T-cell (primary cell): ENCODE data around the gene SMAD3. TPM values are rescaled to one million over a fixed set of nuclear protein-coding genes. Genes with fewer than 3 reads are reported as not detected.

Experiments
- ATAC-seq, 4 experiments: fragments of 200-7000 bp in 3 of 4; fragments of 150-1000 bp in 1 of 4; cut with Tn5 transposase; replicated peaks in 1 of 4; 1 replicate in 3 of 4; 2 replicates in 1 of 4; pipeline ENCODE4 v1.10.0; 2021; ENCODE audit warnings: moderate library complexity in 3 of 4, mild to moderate bottlenecking in 2 of 4, moderate number of reproducible peaks in 1 of 4
- CTCF ChIA-PET, 2 donors: fragments of 300-600 bp; sonication (Branson Sonifier 250); formaldehyde crosslinking; loops; one replicate each; lab custom pipeline; 2022; ENCODE audit warnings: antibody characterized with exemption in 2 of 2; lab: Charles Lee
- POLR2A ChIA-PET, 2 donors: fragments of 300-600 bp; sonication (Branson Sonifier 250); formaldehyde crosslinking; loops; one replicate each; lab custom pipeline; 2022; ENCODE audit warnings: antibody characterized with exemption in 2 of 2; lab: Charles Lee
- DNase-seq, 35 experiments: peaks; one replicate each; pipeline versions ENCODE4 v3.0.0 to v3.0.0-alpha.2; 2013 to 2023
- H3K27ac ChIP-seq: one replicate; pipeline ENCODE4 v1.5.1; 2013; ENCODE audit warnings: low read length
- H3K27me3 ChIP-seq, 2 experiments: replicated peaks in 1 of 2; 1 replicate in 1 of 2; 2 replicates in 1 of 2; pipeline versions ENCODE4 v1.6.1 to v1.7.0; 2013; ENCODE audit warnings: low read length in 1 of 2, mixed read lengths in 1 of 2; ENCODE audit not compliant: control insufficient read depth in 2 of 2, insufficient read depth in 2 of 2; ENCODE audit errors: extremely low read depth in 1 of 2
- H3K36me3 ChIP-seq, 2 donors: 1 replicate in 1 of 2; 2 replicates in 1 of 2; pipeline versions ENCODE4 v1.6.1 to v1.7.0; 2013; ENCODE audit warnings: low read length in 1 of 2; ENCODE audit not compliant: control insufficient read depth in 2 of 2, insufficient read depth in 1 of 2; ENCODE audit errors: extremely low read depth in 1 of 2
- H3K4me1 ChIP-seq, 2 experiments: 1 replicate in 1 of 2; 2 replicates in 1 of 2; pipeline versions ENCODE4 v1.6.1 to v1.7.0; 2013; ENCODE audit warnings: low read length in 2 of 2, mixed read lengths in 1 of 2; ENCODE audit not compliant: insufficient read depth in 2 of 2, control insufficient read depth in 1 of 2; ENCODE audit errors: extremely low read depth in 1 of 2
- H3K4me3 ChIP-seq, 2 donors: 1 replicate in 1 of 2; 2 replicates in 1 of 2; pipeline versions ENCODE4 v1.5.1 to v1.7.0; 2013; ENCODE audit warnings: mild to moderate bottlenecking in 2 of 2, low read length in 1 of 2, moderate library complexity in 1 of 2; ENCODE audit not compliant: control insufficient read depth in 1 of 2; ENCODE audit errors: extremely low read depth in 1 of 2
- H3K9me3 ChIP-seq: 2 replicates; pipeline ENCODE4 v1.7.0; 2013
- H3K27ac Mint-ChIP-seq, 2 donors: one replicate each; pipeline ENCODE4 v1.8.0; 2020 to 2021; ENCODE audit warnings: mild to moderate bottlenecking in 2 of 2, mixed read lengths in 2 of 2
- H3K27me3 Mint-ChIP-seq, 2 donors: one replicate each; pipeline ENCODE4 v1.8.0; 2021 to 2022; ENCODE audit warnings: mixed read lengths in 2 of 2
- H3K36me3 Mint-ChIP-seq: one replicate; pipeline ENCODE4 v1.8.0; 2021; ENCODE audit warnings: mixed read lengths
- H3K4me1 Mint-ChIP-seq, 3 donors: one replicate each; pipeline ENCODE4 v1.8.0; 2020 to 2022; ENCODE audit warnings: mixed read lengths in 3 of 3, mild to moderate bottlenecking in 1 of 3
- H3K4me3 Mint-ChIP-seq, 3 donors: one replicate each; pipeline ENCODE4 v1.8.0; 2020 to 2022; ENCODE audit warnings: mild to moderate bottlenecking in 3 of 3, mixed read lengths in 3 of 3, moderate library complexity in 3 of 3
- H3K9me3 Mint-ChIP-seq, 3 donors: one replicate each; pipeline ENCODE4 v1.8.0; 2020 to 2022; ENCODE audit warnings: mixed read lengths in 3 of 3
- WGBS: methylation state at CpG from one replicate; pipeline ENCODE4 v1.1.5; 2013; ENCODE audit warnings: missing lambda C conversion rate; ENCODE audit not compliant: insufficient coverage; 5-methylcytosine and 5-hydroxymethylcytosine counted together
- total RNA-seq, 35 experiments: library from RNA in 6 of 35; stranded (reverse) in 6 of 35; fragments of 120-200 nt in 1 of 35; gene quantifications; one replicate each; pipeline versions ENCODE4 v1.2.1 to v1.2.4 and lab custom pipeline; 2013 to 2026

Gene SMAD3
- total RNA-seq, 5 donors from 2014 or later (not counting 1 experiment from before 2014, with no cell fraction given): 55.4 to 159 (median 110) TPM

DNA sequence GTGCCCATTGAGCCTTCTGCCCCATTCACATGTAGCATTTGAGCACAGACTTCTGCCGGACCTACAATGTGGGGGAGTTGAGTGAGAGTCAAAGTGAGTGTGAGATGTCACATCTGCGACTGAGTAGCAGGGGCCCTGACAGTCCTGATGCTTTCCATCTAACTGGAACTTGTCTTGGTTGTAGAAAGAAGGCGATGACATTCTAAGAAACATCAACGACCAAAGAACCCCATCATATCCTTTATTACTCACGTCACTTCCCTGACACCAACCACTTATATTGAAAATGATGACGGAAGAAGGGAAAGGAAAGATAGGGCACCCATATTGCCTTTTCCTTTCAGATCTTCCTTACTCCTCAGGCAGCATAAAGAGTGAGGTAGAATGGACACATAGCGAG lies 30.5 kb downstream of the SMAD3 start:
- WGBS: 40% methylated on average over 1 of the region's 7 CpGs
- peak overlapping the region; percentile 77 for H3K27ac ChIP-seq
- no peak overlapping the region for H3K4me3 Mint-ChIP-seq

DNA sequence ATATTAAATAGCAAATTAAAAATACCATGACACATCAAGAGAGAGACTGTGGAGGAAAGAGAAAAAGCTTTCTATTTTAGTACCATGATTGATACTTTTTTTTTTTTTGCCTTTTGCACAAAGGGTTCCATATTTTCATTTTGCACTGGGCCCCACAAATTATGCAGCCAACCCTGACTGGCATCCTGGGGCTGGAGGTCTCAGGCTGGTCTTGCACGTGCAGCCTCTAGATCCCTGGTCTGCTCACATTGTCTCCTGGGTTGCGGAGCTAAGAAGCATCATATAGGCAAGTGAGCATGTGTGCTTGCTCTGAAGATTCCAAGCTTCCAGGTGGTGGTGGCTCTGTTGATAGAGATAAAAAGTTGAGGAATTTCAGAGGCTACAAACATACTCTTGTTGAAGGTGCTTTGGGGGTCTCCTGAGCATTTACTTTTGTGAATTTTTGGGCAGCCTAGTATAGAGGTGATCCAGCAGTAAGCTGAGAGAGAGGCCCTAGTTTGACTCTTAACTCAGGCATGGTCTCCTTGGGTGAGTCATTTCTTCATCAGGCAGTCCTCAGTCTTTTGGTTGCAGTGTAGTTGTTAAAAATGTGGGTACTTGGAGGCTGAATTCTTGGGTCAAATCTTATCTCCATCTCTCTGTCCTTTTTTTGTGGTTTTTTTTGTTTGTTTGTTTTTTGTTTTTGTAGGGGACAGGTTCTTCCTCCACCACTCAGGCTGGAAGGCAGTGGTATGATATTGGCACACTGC lies 31.3 kb downstream of the SMAD3 start:
- no peak for DNase-seq
- 100% methylated on average over 1 of the region's 2 CpGs for WGBS
- Histone ChIP-seq H3K9me3 (no peaks in the 10 kb centered on the region), H3K27ac (peak overlapping the region; percentile 77), H3K4me3 (no peak overlapping the region), H3K27me3 (no peaks in the 10 kb centered on the region), H3K4me1 (peaks cover 26 to 94% of the 10 kb centered on the region in 2 experiments), H3K36me3 (peaks cover 0 to 16% of the 10 kb centered on the region in 2 donors)
- ChIA-PET CTCF (interaction anchor here in 1 of 2 donors (1.0 kb wide), 2 partner anchors 10 to 20 kb away, joined by 4 read pairs; no protein-coding TSS in a partner anchor), POLR2A (interaction anchor here in 1 of 2 donors (0.7 kb wide), 1 partner anchor 28 kb away, joined by 3 read pairs; no protein-coding TSS in a partner anchor)
- peak overlapping the region in 1 of 3 donors; percentile 51 for H3K4me3 Mint-ChIP-seq
- H3K27ac Mint-ChIP-seq: peak overlapping the region; percentile 94 to 98
- peaks cover 27 to 84% (median 78%) of the 10 kb centered on the region in 3 donors for H3K4me1 Mint-ChIP-seq
- no peak for ATAC-seq
- H3K36me3 Mint-ChIP-seq: peaks cover 43% of the 10 kb centered on the region
- no peaks in the 10 kb centered on the region for H3K27me3 Mint-ChIP-seq
- H3K9me3 Mint-ChIP-seq: no peaks in the 10 kb centered on the region

More for the DNA sequence above, 30.5 kb downstream of the SMAD3 start:
- DNase-seq (no peak), ATAC-seq (no peak)
- Mint-ChIP-seq H3K9me3 (no peaks in the 10 kb centered on the region), H3K4me1 (peaks cover 35 to 93% (median 86%) of the 10 kb centered on the region in 3 donors), H3K27ac (peak overlapping the region; percentile 64 to 84), H3K27me3 (no peaks in the 10 kb centered on the region), H3K36me3 (peaks cover 43% of the 10 kb centered on the region)
- ChIA-PET CTCF (interaction anchor here in 1 of 2 donors (1.0 kb wide), 2 partner anchors 11 to 21 kb away, joined by 4 read pairs; no protein-coding TSS in a partner anchor), POLR2A (no interaction called here)
- H3K4me1 ChIP-seq: peaks cover 18 to 92% of the 10 kb centered on the region in 2 experiments
- no peaks in the 10 kb centered on the region for H3K27me3 ChIP-seq
- H3K4me3 ChIP-seq: no peak overlapping the region
- H3K36me3 ChIP-seq: peaks cover 0 to 16% of the 10 kb centered on the region in 2 donors
- H3K9me3 ChIP-seq: no peaks in the 10 kb centered on the region

DNA sequence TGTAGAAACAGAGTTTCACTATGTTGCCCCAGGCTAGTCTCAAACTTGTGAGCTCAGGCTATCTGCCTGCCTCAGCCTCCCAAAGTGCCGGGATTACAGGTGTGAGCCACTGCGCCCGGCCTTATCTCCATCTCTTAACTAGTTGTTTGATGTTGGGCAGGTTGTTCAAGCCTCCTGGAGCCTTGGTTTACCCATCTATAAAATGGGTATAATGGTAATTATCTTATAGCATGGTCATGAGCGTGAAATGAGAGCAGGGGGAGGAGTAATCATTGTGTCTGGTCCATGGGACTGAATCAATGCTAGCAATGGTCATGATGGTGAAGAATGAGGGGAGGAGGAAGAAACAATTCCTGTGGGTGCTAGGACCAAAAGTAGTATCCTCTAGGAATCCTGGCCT lies 32.0 kb downstream of the SMAD3 start:
- POLR2A ChIA-PET: no interaction called here
- Mint-ChIP-seq H3K4me3 (peak overlapping the region in 2 of 3 donors; percentile 18 to 86), H3K9me3 (no peaks in the 10 kb centered on the region), H3K36me3 (peaks cover 43% of the 10 kb centered on the region), H3K27ac (peak overlapping the region; percentile 94 to 98), H3K4me1 (peaks cover 22 to 77% (median 72%) of the 10 kb centered on the region in 3 donors), H3K27me3 (no peaks in the 10 kb centered on the region)
- no peak for ATAC-seq
- no peak overlapping the region for H3K4me3 ChIP-seq
- DNase-seq: no peak
- no peaks in the 10 kb centered on the region for H3K27me3 ChIP-seq
- peak overlapping the region; percentile 77 for H3K27ac ChIP-seq
- H3K9me3 ChIP-seq: no peaks in the 10 kb centered on the region
- CTCF ChIA-PET: no interaction called here
- H3K36me3 ChIP-seq: peaks cover 0 to 16% of the 10 kb centered on the region in 2 donors
- WGBS: 100% methylated on average over 1 of the region's 4 CpGs
- H3K4me1 ChIP-seq: peaks cover 33 to 94% of the 10 kb centered on the region in 2 experiments

DNA sequence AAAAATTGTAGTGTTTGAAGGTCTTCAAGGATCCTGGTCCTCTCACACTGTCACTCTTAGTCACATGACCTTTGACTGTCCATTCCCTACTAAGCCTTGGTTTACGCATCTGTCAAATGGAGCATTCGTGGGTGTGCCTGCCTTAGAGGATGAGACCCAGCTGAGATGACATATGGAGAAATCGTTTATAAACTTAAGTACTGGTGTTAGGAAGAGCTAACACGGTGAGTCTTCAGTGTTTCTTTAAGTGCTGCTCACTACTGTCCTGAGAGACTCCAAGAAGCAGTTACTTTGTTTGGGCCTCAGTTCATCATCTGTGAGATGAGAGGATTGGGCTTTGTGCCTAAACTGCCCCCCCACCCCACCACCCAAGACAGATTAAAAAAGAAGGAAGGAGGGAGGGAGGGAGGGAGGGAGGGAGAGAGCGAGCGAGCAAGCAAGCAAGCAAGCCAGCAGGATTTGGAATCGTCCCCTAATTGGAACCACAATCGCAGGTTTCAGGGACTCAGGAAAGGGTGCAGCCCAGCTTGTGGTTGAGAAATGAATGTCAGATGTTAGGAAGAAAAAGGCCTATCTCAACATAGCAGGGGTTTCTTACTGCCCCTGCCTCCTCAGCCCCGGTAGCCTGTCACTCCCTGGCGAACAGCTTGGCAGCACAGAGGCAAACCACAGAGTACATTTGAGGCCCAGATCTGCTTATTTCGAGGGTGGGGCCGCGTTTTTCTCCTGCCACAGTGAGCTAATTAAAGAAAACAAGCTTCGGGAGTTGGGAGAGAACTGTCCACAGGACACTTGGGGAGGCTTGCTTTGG lies 32.7 kb downstream of the SMAD3 start:
- no peaks in the 10 kb centered on the region for H3K27me3 Mint-ChIP-seq
- CTCF ChIA-PET: interaction anchor here (0.6 to 0.7 kb wide), 2 partner anchors 32 to 150 kb away, joined by 3 to 8 read pairs; no protein-coding TSS in a partner anchor
- peaks cover 38% of the 10 kb centered on the region for H3K36me3 Mint-ChIP-seq
- peaks cover 40 to 94% of the 10 kb centered on the region in 2 experiments for H3K4me1 ChIP-seq
- H3K4me3 ChIP-seq: peak overlapping the region in 1 of 2 donors; percentile 34
- H3K4me1 Mint-ChIP-seq: peaks cover 14 to 70% (median 65%) of the 10 kb centered on the region in 3 donors
- peaks cover 0 to 16% of the 10 kb centered on the region in 2 donors for H3K36me3 ChIP-seq
- peak; percentile 31 to 59 (median 40) for ATAC-seq
- peak overlapping the region; percentile 77 for H3K27ac ChIP-seq
- H3K9me3 ChIP-seq: no peaks in the 10 kb centered on the region
- WGBS: 5% methylated on average over 8 of the region's 14 CpGs
- peaks cover 0 to 4% (median 0%) of the 10 kb centered on the region in 3 donors for H3K9me3 Mint-ChIP-seq
- POLR2A ChIA-PET: no interaction called here
- peak overlapping the region in 2 of 3 donors; percentile 81 to 86 for H3K4me3 Mint-ChIP-seq
- peak overlapping the region; percentile 94 to 98 for H3K27ac Mint-ChIP-seq
- H3K27me3 ChIP-seq: no peaks in the 10 kb centered on the region
- peak in 17 of 35 experiments; percentile 24 to 61 (median 34) for DNase-seq

DNA sequence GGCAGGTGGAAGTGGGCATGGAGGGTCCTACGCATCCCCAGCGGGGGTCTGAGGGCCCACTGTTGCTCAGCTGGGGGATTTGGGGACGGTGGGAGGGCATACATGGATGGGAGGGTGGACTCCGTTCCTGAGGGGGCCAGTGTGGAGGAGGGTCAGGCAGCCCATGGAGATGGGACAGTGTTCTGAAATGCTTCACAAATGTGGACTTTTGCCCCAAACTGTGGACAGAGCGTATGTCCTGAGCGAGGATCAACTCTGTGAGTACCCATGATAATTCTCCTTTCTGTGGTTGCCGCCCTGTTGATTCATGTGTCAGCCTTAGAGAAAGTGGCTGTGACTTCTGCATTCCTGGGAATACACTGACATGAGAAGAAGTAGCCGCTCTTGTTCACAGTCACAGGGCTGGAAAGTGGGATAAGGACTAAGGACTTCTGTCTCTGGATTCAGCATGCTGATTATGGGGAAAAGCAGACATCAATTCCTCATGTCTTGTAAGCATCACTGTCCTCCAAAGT lies 33.4 kb downstream of the SMAD3 start:
- H3K36me3 ChIP-seq: peaks cover 0 to 14% of the 10 kb centered on the region in 2 donors
- POLR2A ChIA-PET: no interaction called here
- ATAC-seq (no peak), DNase-seq (no peak)
- H3K36me3 Mint-ChIP-seq: peaks cover 33% of the 10 kb centered on the region
- peak overlapping the region in 1 of 2 donors; percentile 34 for H3K4me3 ChIP-seq
- peaks cover 8 to 63% (median 58%) of the 10 kb centered on the region in 3 donors for H3K4me1 Mint-ChIP-seq
- CTCF ChIA-PET: interaction anchor here (0.6 to 0.7 kb wide), 2 partner anchors 31 to 149 kb away, joined by 3 to 8 read pairs; no protein-coding TSS in a partner anchor
- peak overlapping the region; percentile 94 to 98 for H3K27ac Mint-ChIP-seq
- H3K27me3 Mint-ChIP-seq: no peaks in the 10 kb centered on the region
- peaks cover 0 to 4% (median 0%) of the 10 kb centered on the region in 3 donors for H3K9me3 Mint-ChIP-seq
- 57% methylated on average over 8 of the region's 8 CpGs for WGBS
- peak overlapping the region in 2 of 3 donors; percentile 81 to 86 for H3K4me3 Mint-ChIP-seq
- H3K9me3 ChIP-seq: no peaks in the 10 kb centered on the region
- peaks cover 46 to 94% of the 10 kb centered on the region in 2 experiments for H3K4me1 ChIP-seq
- no peaks in the 10 kb centered on the region for H3K27me3 ChIP-seq
- peak overlapping the region; percentile 77 for H3K27ac ChIP-seq
